Measurements from ENCODE around the gene SETD5. TPM values are rescaled to one million over a fixed set of nuclear protein-coding genes. Genes with fewer than 3 reads are reported as not detected.

Gene SETD5
- total RNA-seq, 1 experiment from 2014 or later, result 74.9 TPM

GRCh38 chr3:9467451-9467850, 70.0 kb downstream of the SETD5 start:
- ChIA-PET CTCF (no interaction called here), POLR2A (ENCODE audit: unreplicated experiment) (no interaction called here)
- Histone ChIP-seq H3K36me3 (ENCODE audit: low read depth, low read length) (peaks cover 83% of the 10 kb centered on the region), H3F3A (ENCODE audit: low read length, unreplicated experiment) (no peaks in the 10 kb centered on the region), H3K79me2 (ENCODE audit: low read length) (no peaks in the 10 kb centered on the region), H2AFZ (ENCODE audit: low read length) (no peak overlapping the region), H4K20me1 (ENCODE audit: low read length) (no peaks in the 10 kb centered on the region), H3K9me3 (ENCODE audit: low read length) (no peaks in the 10 kb centered on the region), H3K4me1 (ENCODE audit: insufficient read depth, low read length) (no peaks in the 10 kb centered on the region), H3K9me2 (replicated peaks; ENCODE audit: low read length) (no peaks in the 10 kb centered on the region), H3K4me3 (ENCODE audit: low read length) (no peak overlapping the region), H3K9ac (ENCODE audit: low read length) (no peak overlapping the region), H3K27me3 (ENCODE audit: low read length) (no peaks in the 10 kb centered on the region), H3K27ac (ENCODE audit: low read length) (no peak overlapping the region), H3K4me2 (ENCODE audit: low read length) (no peak overlapping the region)
- DNase-seq (no peak), ATAC-seq (no peak)
- no TSS peak for BruUV-seq (replicated peaks)
- TF ChIP-seq EZH2phosphoT487 (IDR thresholded peaks at IDR 0.05; ENCODE audit: borderline replicate concordance, low read length) (no peak), EZH2 (IDR thresholded peaks at IDR 0.05; ENCODE audit: low read length, unreplicated experiment) (no peak), CTCF (conservative IDR thresholded peaks at IDR 0.05; ENCODE audit: low read depth, low read length) (no peak)
- intact Hi-C loops (cut with micrococcal nuclease), result no loop called here

GRCh38 chr3:9468460-9468859, 71.0 kb downstream of the SETD5 start:
- DNase-seq (no peak), ATAC-seq (peak; percentile 45; the same call in 1 of the 2 replicates)
- H3K79me2 ChIP-seq (ENCODE audit: low read length), result no peaks in the 10 kb centered on the region
- H3F3A ChIP-seq (ENCODE audit: low read length, unreplicated experiment), result no peaks in the 10 kb centered on the region
- H3K36me3 ChIP-seq (ENCODE audit: low read depth, low read length), result peaks cover 88% of the 10 kb centered on the region
- TF ChIP-seq EZH2 (IDR thresholded peaks at IDR 0.05; ENCODE audit: low read length, unreplicated experiment) (no peak), EZH2phosphoT487 (IDR thresholded peaks at IDR 0.05; ENCODE audit: borderline replicate concordance, low read length) (no peak), CTCF (conservative IDR thresholded peaks at IDR 0.05; ENCODE audit: low read depth, low read length) (no peak)
- H4K20me1 ChIP-seq (ENCODE audit: low read length), result no peaks in the 10 kb centered on the region
- no peaks in the 10 kb centered on the region for H3K9me3 ChIP-seq (ENCODE audit: low read length)
- H3K4me2 ChIP-seq (ENCODE audit: low read length), result no peak overlapping the region
- H2AFZ ChIP-seq (ENCODE audit: low read length), result no peak overlapping the region
- no peak overlapping the region for H3K9ac ChIP-seq (ENCODE audit: low read length)
- no peaks in the 10 kb centered on the region for H3K4me1 ChIP-seq (ENCODE audit: insufficient read depth, low read length)
- no TSS peak for BruUV-seq (replicated peaks)
- no peaks in the 10 kb centered on the region for H3K9me2 ChIP-seq (replicated peaks; ENCODE audit: low read length)
- no peaks in the 10 kb centered on the region for H3K27me3 ChIP-seq (ENCODE audit: low read length)
- intact Hi-C loops (cut with micrococcal nuclease), result no loop called here
- ChIA-PET CTCF (no interaction called here), POLR2A (ENCODE audit: unreplicated experiment) (no interaction called here)
- H3K27ac ChIP-seq (ENCODE audit: low read length), result no peak overlapping the region
- no peak overlapping the region for H3K4me3 ChIP-seq (ENCODE audit: low read length)

GRCh38 chr3:9469986-9470385, 72.6 kb downstream of the SETD5 start:
- CTCF ChIA-PET, result no interaction called here
- POLR2A ChIA-PET (ENCODE audit: unreplicated experiment), result no interaction called here
- no peaks in the 10 kb centered on the region for H3K4me1 ChIP-seq (ENCODE audit: insufficient read depth, low read length)
- intact Hi-C loops (cut with micrococcal nuclease), result no loop called here
- H3K79me2 ChIP-seq (ENCODE audit: low read length), result no peaks in the 10 kb centered on the region
- ATAC-seq, result no peak
- BruUV-seq (replicated peaks), result no TSS peak
- H2AFZ ChIP-seq (ENCODE audit: low read length), result no peak overlapping the region
- H3K27me3 ChIP-seq (ENCODE audit: low read length), result no peaks in the 10 kb centered on the region
- H3K27ac ChIP-seq (ENCODE audit: low read length), result no peak overlapping the region
- no peak overlapping the region for H3K4me3 ChIP-seq (ENCODE audit: low read length)
- no peak overlapping the region for H3K4me2 ChIP-seq (ENCODE audit: low read length)
- no peaks in the 10 kb centered on the region for H3K9me2 ChIP-seq (replicated peaks; ENCODE audit: low read length)
- DNase-seq, result no peak
- no peaks in the 10 kb centered on the region for H4K20me1 ChIP-seq (ENCODE audit: low read length)
- H3K36me3 ChIP-seq (ENCODE audit: low read depth, low read length), result peaks cover 89% of the 10 kb centered on the region
- H3F3A ChIP-seq (ENCODE audit: low read length, unreplicated experiment), result no peaks in the 10 kb centered on the region
- H3K9ac ChIP-seq (ENCODE audit: low read length), result no peak overlapping the region
- no peaks in the 10 kb centered on the region for H3K9me3 ChIP-seq (ENCODE audit: low read length)
- TF ChIP-seq EZH2 (IDR thresholded peaks at IDR 0.05; ENCODE audit: low read length, unreplicated experiment) (no peak), CTCF (conservative IDR thresholded peaks at IDR 0.05; ENCODE audit: low read depth, low read length) (no peak), EZH2phosphoT487 (IDR thresholded peaks at IDR 0.05; ENCODE audit: borderline replicate concordance, low read length) (no peak)

Data from PC-3 (cell line).